ENCODE results near the gene IL23R.

IL23R gene

GRCh38 chr1:67169496-67169895 is 3.2 kb downstream of the IL23R start:
- peaks cover 3% of the 10 kb centered on the region for H3K4me1 Mint-ChIP-seq
- H3K27ac Mint-ChIP-seq, result no peak overlapping the region
- peaks cover 7% of the 10 kb centered on the region for H3K27me3 Mint-ChIP-seq
- no peaks in the 10 kb centered on the region for H3K9me3 Mint-ChIP-seq
- H3K4me3 Mint-ChIP-seq, result no peak overlapping the region
- ATAC-seq (ENCODE audit: low read depth), result no peak
- DNase-seq (ENCODE audit: low spot score in 2 of 2), result no peak
- H3K36me3 Mint-ChIP-seq, result no peaks in the 10 kb centered on the region

GRCh38 chr1:67169932-67170331 is 3.7 kb downstream of the IL23R start:
- peaks cover 5% of the 10 kb centered on the region for H3K27me3 Mint-ChIP-seq
- peaks cover 3% of the 10 kb centered on the region for H3K4me1 Mint-ChIP-seq
- ATAC-seq (ENCODE audit: low read depth), result no peak

GRCh38 chr1:67170751-67171573 is 4.7 kb downstream of the IL23R start:
- no peak for ATAC-seq (ENCODE audit: low read depth)
- Mint-ChIP-seq H3K36me3 (no peaks in the 10 kb centered on the region), H3K9me3 (no peaks in the 10 kb centered on the region), H3K27ac (no peak overlapping the region), H3K4me3 (no peak overlapping the region), H3K4me1 (peaks cover 3% of the 10 kb centered on the region), H3K27me3 (peaks cover 2% of the 10 kb centered on the region)
- no peak for DNase-seq (ENCODE audit: low spot score in 2 of 2)

More at GRCh38 chr1:67169932-67170331, 3.7 kb downstream of the IL23R start:
- no peak for DNase-seq (ENCODE audit: low spot score in 2 of 2)
- Mint-ChIP-seq H3K4me3 (no peak overlapping the region), H3K27ac (no peak overlapping the region), H3K36me3 (no peaks in the 10 kb centered on the region), H3K9me3 (no peaks in the 10 kb centered on the region)

- Mint-ChIP-seq H3K4me3 (no peak overlapping the region), H3K36me3 (no peaks in the 10 kb centered on the region), H3K4me1 (no peaks in the 10 kb centered on the region), H3K27me3 (no peaks in the 10 kb centered on the region), H3K9me3 (no peaks in the 10 kb centered on the region), H3K27ac (no peak overlapping the region)
- no peak for DNase-seq (ENCODE audit: low spot score in 2 of 2)
- no peak for ATAC-seq (ENCODE audit: low read depth)
Observed at GRCh38 chr1:67171574-67171955, 5.3 kb downstream of the IL23R start.

GRCh38 chr1:67171978-67172377 is 5.7 kb downstream of the IL23R start:
- H3K4me3 Mint-ChIP-seq, result no peak overlapping the region
- no peaks in the 10 kb centered on the region for H3K4me1 Mint-ChIP-seq
- H3K27ac Mint-ChIP-seq, result no peak overlapping the region
- H3K36me3 Mint-ChIP-seq, result no peaks in the 10 kb centered on the region
- no peak for ATAC-seq (ENCODE audit: low read depth)
- H3K9me3 Mint-ChIP-seq, result no peaks in the 10 kb centered on the region
- no peak for DNase-seq (ENCODE audit: low spot score in 2 of 2)
- H3K27me3 Mint-ChIP-seq, result no peaks in the 10 kb centered on the region

- no peak for ATAC-seq (ENCODE audit: low read depth)
Observed at GRCh38 chr1:67173988-67174387, 7.7 kb downstream of the IL23R start.

GRCh38 chr1:67174716-67175284 is 8.5 kb downstream of the IL23R start:
- H3K9me3 Mint-ChIP-seq, result no peaks in the 10 kb centered on the region
- no peak for DNase-seq (ENCODE audit: low spot score in 2 of 2)
- no peaks in the 10 kb centered on the region for H3K27me3 Mint-ChIP-seq
- no peaks in the 10 kb centered on the region for H3K36me3 Mint-ChIP-seq
- no peak for ATAC-seq (ENCODE audit: low read depth)
- H3K4me3 Mint-ChIP-seq, result no peak overlapping the region
- no peak overlapping the region for H3K27ac Mint-ChIP-seq
- no peaks in the 10 kb centered on the region for H3K4me1 Mint-ChIP-seq

More at GRCh38 chr1:67173988-67174387, 7.7 kb downstream of the IL23R start:
- Mint-ChIP-seq H3K9me3 (no peaks in the 10 kb centered on the region), H3K4me3 (no peak overlapping the region), H3K27me3 (no peaks in the 10 kb centered on the region), H3K36me3 (no peaks in the 10 kb centered on the region), H3K4me1 (no peaks in the 10 kb centered on the region), H3K27ac (no peak overlapping the region)
- DNase-seq (ENCODE audit: low spot score in 2 of 2), result no peak

GRCh38 chr1:67175530-67176087 is 9.4 kb downstream of the IL23R start:
- H3K36me3 Mint-ChIP-seq, result no peaks in the 10 kb centered on the region
- DNase-seq (ENCODE audit: low spot score in 2 of 2), result no peak
- H3K9me3 Mint-ChIP-seq, result no peaks in the 10 kb centered on the region
- H3K27ac Mint-ChIP-seq, result no peak overlapping the region
- H3K4me1 Mint-ChIP-seq, result no peaks in the 10 kb centered on the region
- no peak overlapping the region for H3K4me3 Mint-ChIP-seq
- H3K27me3 Mint-ChIP-seq, result no peaks in the 10 kb centered on the region
- ATAC-seq (ENCODE audit: low read depth), result no peak

GRCh38 chr1:67184838-67185421 is 18.7 kb downstream of the IL23R start:
- ATAC-seq (ENCODE audit: low read depth), result no peak
- Mint-ChIP-seq H3K27me3 (peaks cover 3% of the 10 kb centered on the region), H3K4me1 (no peaks in the 10 kb centered on the region), H3K4me3 (no peak overlapping the region), H3K36me3 (no peaks in the 10 kb centered on the region), H3K27ac (no peak overlapping the region), H3K9me3 (no peaks in the 10 kb centered on the region)
- no peak for DNase-seq (ENCODE audit: low spot score in 2 of 2)

- ATAC-seq (ENCODE audit: low read depth) (no peak), DNase-seq (ENCODE audit: low spot score in 2 of 2) (no peak)
- Mint-ChIP-seq H3K36me3 (no peaks in the 10 kb centered on the region), H3K27ac (no peak overlapping the region), H3K4me3 (no peak overlapping the region), H3K9me3 (no peaks in the 10 kb centered on the region), H3K27me3 (peaks cover 3% of the 10 kb centered on the region), H3K4me1 (no peaks in the 10 kb centered on the region)
Observed at GRCh38 chr1:67188137-67188536, 21.9 kb downstream of the IL23R start.

GRCh38 chr1:67189953-67190352 is 23.7 kb downstream of the IL23R start:
- Mint-ChIP-seq H3K9me3 (no peaks in the 10 kb centered on the region), H3K36me3 (no peaks in the 10 kb centered on the region), H3K4me1 (no peaks in the 10 kb centered on the region), H3K27ac (no peak overlapping the region), H3K27me3 (peaks cover 3% of the 10 kb centered on the region), H3K4me3 (no peak overlapping the region)
- DNase-seq (ENCODE audit: low spot score in 2 of 2) (no peak), ATAC-seq (ENCODE audit: low read depth) (no peak)

- no peaks in the 10 kb centered on the region for H3K9me3 Mint-ChIP-seq
- no peak overlapping the region for H3K27ac Mint-ChIP-seq
- no peaks in the 10 kb centered on the region for H3K4me1 Mint-ChIP-seq
- H3K27me3 Mint-ChIP-seq, result peaks cover 3% of the 10 kb centered on the region
- H3K4me3 Mint-ChIP-seq, result no peak overlapping the region
- no peak for DNase-seq (ENCODE audit: low spot score in 2 of 2)
- H3K36me3 Mint-ChIP-seq, result no peaks in the 10 kb centered on the region
- ATAC-seq (ENCODE audit: low read depth), result no peak
Observed at GRCh38 chr1:67190410-67190809, 24.2 kb downstream of the IL23R start.

- Mint-ChIP-seq H3K27me3 (peaks cover 3% of the 10 kb centered on the region), H3K4me1 (no peaks in the 10 kb centered on the region), H3K36me3 (no peaks in the 10 kb centered on the region), H3K9me3 (no peaks in the 10 kb centered on the region), H3K27ac (no peak overlapping the region), H3K4me3 (no peak overlapping the region)
- DNase-seq (ENCODE audit: low spot score in 2 of 2), result no peak
- ATAC-seq (ENCODE audit: low read depth), result no peak
Observed at GRCh38 chr1:67190942-67191341, 24.7 kb downstream of the IL23R start.

- H3K4me3 Mint-ChIP-seq, result no peak overlapping the region
- H3K4me1 Mint-ChIP-seq, result no peaks in the 10 kb centered on the region
- DNase-seq (ENCODE audit: low spot score in 2 of 2), result no peak
- H3K9me3 Mint-ChIP-seq, result no peaks in the 10 kb centered on the region
- no peak overlapping the region for H3K27ac Mint-ChIP-seq
- no peaks in the 10 kb centered on the region for H3K36me3 Mint-ChIP-seq
- no peaks in the 10 kb centered on the region for H3K27me3 Mint-ChIP-seq
- no peak for ATAC-seq (ENCODE audit: low read depth)
Observed at GRCh38 chr1:67191668-67192520, 25.6 kb downstream of the IL23R start.
